ENCODE measurements around the gene CCDC88B. TPM values are rescaled to one million over a fixed set of nuclear protein-coding genes. Genes with fewer than 3 reads are reported as not detected.

Gene CCDC88B
- total and polyA plus RNA-seq, 2 experiments from 2014 or later, result 4.9 to 10.0 TPM

DNA sequence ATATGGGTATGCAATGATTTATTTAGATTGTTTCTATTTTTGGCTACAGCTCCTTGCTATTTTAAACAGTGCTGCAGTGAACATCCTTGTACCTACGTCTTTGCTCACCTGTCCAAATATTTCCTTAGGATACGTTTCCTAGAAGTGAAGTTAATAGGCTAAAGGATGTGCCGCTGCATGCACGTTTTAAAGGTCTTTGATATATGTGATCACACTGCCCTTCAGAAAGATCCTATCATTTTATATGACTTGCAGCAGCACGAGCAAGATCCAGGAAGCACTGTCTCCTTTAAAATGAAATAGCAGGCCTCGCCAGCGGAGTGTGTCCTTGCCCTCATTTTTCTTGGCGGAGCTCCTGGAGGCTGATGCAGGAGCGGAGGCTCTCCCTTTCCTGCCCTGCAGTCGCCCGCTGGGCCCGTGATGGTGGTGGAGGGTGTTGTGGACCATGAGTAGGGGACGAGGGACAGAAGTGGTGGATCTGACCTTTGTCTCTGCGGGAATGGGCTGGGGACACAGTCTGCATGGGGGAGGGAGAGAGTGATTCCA lies 38.4 kb downstream of the CCDC88B start:
- Histone ChIP-seq H4K20me1 (ENCODE audit: insufficient read depth, poor library complexity, severe bottlenecking) (no peaks in the 10 kb centered on the region), H3K36me3 (replicated peaks; ENCODE audit: insufficient read depth, low read depth) (no peaks in the 10 kb centered on the region), H3K27me3 (no peaks in the 10 kb centered on the region), H2AFZ (no peak overlapping the region), H3K4me1 (ENCODE audit: insufficient read depth) (no peaks in the 10 kb centered on the region), H3K27ac (no peak overlapping the region), H3K4me3 (no peak overlapping the region), H3K9me2 (replicated peaks; ENCODE audit: insufficient read depth) (no peaks in the 10 kb centered on the region), H3K4me2 (no peak overlapping the region), H3K79me2 (no peaks in the 10 kb centered on the region), H3K9me3 (ENCODE audit: low read depth) (no peaks in the 10 kb centered on the region)
- DNase-seq (ENCODE audit: low spot score), result no peak
- no peak for TF ChIP-seq EZH2phosphoT487 (IDR thresholded peaks at IDR 0.05; ENCODE audit: low read depth, severe bottlenecking, unreplicated experiment)
- TF ChIP-seq, protein P1, sequence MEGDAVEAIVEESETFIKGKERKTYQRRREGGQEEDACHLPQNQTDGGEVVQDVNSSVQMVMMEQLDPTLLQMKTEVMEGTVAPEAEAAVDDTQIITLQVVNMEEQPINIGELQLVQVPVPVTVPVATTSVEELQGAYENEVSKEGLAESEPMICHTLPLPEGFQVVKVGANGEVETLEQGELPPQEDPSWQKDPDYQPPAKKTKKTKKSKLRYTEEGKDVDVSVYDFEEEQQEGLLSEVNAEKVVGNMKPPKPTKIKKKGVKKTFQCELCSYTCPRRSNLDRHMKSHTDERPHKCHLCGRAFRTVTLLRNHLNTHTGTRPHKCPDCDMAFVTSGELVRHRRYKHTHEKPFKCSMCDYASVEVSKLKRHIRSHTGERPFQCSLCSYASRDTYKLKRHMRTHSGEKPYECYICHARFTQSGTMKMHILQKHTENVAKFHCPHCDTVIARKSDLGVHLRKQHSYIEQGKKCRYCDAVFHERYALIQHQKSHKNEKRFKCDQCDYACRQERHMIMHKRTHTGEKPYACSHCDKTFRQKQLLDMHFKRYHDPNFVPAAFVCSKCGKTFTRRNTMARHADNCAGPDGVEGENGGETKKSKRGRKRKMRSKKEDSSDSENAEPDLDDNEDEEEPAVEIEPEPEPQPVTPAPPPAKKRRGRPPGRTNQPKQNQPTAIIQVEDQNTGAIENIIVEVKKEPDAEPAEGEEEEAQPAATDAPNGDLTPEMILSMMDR (IDR thresholded peaks at IDR 0.05; ENCODE audit: poor library complexity), result no peak
- TF ChIP-seq EZH2 (IDR thresholded peaks at IDR 0.05; ENCODE audit: borderline replicate concordance), result no peak
- 85% methylated on average over 14 of the region's 14 CpGs for WGBS (ENCODE audit: low lambda C conversion rate, missing lambda C conversion rate)

DNA sequence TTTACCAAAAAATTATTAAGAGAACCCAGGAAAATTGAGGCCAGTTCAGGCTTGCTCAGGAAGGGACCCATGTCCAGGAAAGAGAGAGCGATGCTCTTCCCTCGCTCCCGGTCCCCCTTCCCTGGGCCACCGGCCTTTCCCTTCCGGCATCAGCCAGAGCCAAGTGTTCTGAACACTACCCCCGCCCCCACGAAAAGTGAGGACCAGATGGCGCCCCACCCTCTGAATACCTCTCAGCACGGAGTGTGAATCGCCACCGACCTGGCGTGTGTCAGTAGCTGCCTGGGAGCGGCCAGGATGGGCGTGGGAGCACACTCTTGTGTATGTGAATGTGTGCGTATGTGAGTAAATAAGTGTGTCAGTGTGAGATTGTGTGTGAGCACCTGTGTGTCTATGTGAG lies 39.2 kb downstream of the CCDC88B start:
- no peaks in the 10 kb centered on the region for H3K9me3 ChIP-seq (ENCODE audit: low read depth)
- no peaks in the 10 kb centered on the region for H3K9me2 ChIP-seq (replicated peaks; ENCODE audit: insufficient read depth)
- WGBS (ENCODE audit: low lambda C conversion rate, missing lambda C conversion rate), result 95% methylated on average over 15 of the region's 15 CpGs
- TF ChIP-seq EZH2 (IDR thresholded peaks at IDR 0.05; ENCODE audit: borderline replicate concordance) (no peak), EZH2phosphoT487 (IDR thresholded peaks at IDR 0.05; ENCODE audit: low read depth, severe bottlenecking, unreplicated experiment) (no peak)
- TF ChIP-seq, protein P1 (IDR thresholded peaks at IDR 0.05; ENCODE audit: poor library complexity), result no peak
- H3K4me2 ChIP-seq, result no peak overlapping the region
- H2AFZ ChIP-seq, result no peak overlapping the region
- no peaks in the 10 kb centered on the region for H4K20me1 ChIP-seq (ENCODE audit: insufficient read depth, poor library complexity, severe bottlenecking)
- no peak for DNase-seq (ENCODE audit: low spot score)
- no peaks in the 10 kb centered on the region for H3K36me3 ChIP-seq (replicated peaks; ENCODE audit: insufficient read depth, low read depth)
- no peaks in the 10 kb centered on the region for H3K79me2 ChIP-seq
- no peak overlapping the region for H3K4me3 ChIP-seq
- H3K27me3 ChIP-seq, result no peaks in the 10 kb centered on the region
- H3K27ac ChIP-seq, result no peak overlapping the region
- H3K4me1 ChIP-seq (ENCODE audit: insufficient read depth), result no peaks in the 10 kb centered on the region

DNA sequence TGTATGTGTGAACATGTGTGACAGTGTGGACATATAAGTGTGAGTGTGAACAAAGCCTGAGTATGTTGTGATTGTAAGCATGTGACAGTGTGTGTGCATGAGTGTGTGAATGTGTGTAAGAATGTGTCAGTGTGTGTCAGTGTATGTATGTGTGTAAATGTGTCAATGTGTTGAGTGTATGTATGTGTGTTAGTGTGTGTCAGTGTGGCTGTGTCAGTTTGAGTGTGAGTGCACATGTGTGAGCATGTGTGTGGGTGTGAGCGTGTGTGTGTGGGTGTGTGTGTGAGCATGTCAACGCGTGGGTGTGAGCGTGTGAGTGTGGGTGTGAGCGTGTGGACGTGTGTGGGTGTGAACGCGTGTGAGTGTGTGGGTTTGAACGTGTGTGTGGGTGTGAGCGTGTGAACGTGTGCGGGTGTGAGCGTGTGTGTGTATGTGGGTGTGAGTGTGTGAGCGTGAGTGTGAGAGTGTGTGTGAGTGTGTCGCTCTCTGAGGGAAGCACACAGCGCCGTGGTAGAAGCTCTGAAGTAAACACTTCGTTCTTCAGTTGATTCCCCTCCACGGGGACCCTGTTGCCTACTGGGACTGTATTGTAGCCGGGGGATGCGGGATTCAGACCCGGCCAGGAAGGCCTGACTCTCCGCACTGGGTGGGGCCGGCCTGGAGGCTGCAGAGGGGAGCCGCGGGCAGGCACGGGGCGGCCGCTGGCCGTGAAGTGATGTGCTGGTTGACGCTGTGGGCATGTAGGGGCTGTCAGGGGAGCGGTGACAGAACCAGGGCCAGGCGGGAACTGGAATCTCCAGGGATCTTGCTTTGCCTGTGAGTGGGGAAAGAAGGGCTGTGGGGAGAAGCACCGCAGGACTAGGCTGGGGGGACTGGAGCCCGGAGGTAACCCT lies 40.1 kb downstream of the CCDC88B start:
- Histone ChIP-seq H3K9me2 (replicated peaks; ENCODE audit: insufficient read depth) (no peaks in the 10 kb centered on the region), H3K36me3 (replicated peaks; ENCODE audit: insufficient read depth, low read depth) (no peaks in the 10 kb centered on the region), H3K4me3 (no peak overlapping the region), H3K27ac (no peak overlapping the region), H3K4me1 (ENCODE audit: insufficient read depth) (no peaks in the 10 kb centered on the region), H3K79me2 (no peaks in the 10 kb centered on the region), H3K9me3 (ENCODE audit: low read depth) (no peaks in the 10 kb centered on the region), H4K20me1 (ENCODE audit: insufficient read depth, poor library complexity, severe bottlenecking) (no peaks in the 10 kb centered on the region), H3K27me3 (no peaks in the 10 kb centered on the region), H2AFZ (no peak overlapping the region), H3K4me2 (no peak overlapping the region)
- 83% methylated on average over 27 of the region's 35 CpGs for WGBS (ENCODE audit: low lambda C conversion rate, missing lambda C conversion rate)
- TF ChIP-seq EZH2 (IDR thresholded peaks at IDR 0.05; ENCODE audit: borderline replicate concordance) (no peak), EZH2phosphoT487 (IDR thresholded peaks at IDR 0.05; ENCODE audit: low read depth, severe bottlenecking, unreplicated experiment) (no peak)
- TF ChIP-seq, protein P1 (IDR thresholded peaks at IDR 0.05; ENCODE audit: poor library complexity), result no peak
- DNase-seq (ENCODE audit: low spot score), result no peak
